ENCODE data around the gene RNF208. TPM values are rescaled to one million over a fixed set of nuclear protein-coding genes. Genes with fewer than 3 reads are reported as not detected.

RNF208 gene
- total RNA-seq, 4 donors from 2014 or later, result 0.88 to 2.4 (median 1.9) TPM; not detected in 1

- TF ChIP-seq CTCF (IDR thresholded peaks at IDR 0.05; ENCODE audit: low read depth), result no peak
These were observed 3.0 kb upstream of the RNF208 start, which contains the start of gene CYSRT1 for GRCh38 chr9:137224830-137225694. CYSRT1 (plus strand) TSS chr9:137225174; CDS start chr9:137225622, 448 bp downstream.

GRCh38 chr9:137223078-137223970 lies 1.3 kb upstream of the RNF208 start:
- no peak for TF ChIP-seq CTCF (IDR thresholded peaks at IDR 0.05; ENCODE audit: low read depth)

- TF ChIP-seq CTCF (IDR thresholded peaks at IDR 0.05; ENCODE audit: low read depth), result no peak
These were observed 431 bp downstream of the RNF208 start for GRCh38 chr9:137221506-137222111.

- TF ChIP-seq CTCF (IDR thresholded peaks at IDR 0.05; ENCODE audit: low read depth), result no peak
These were observed 940 bp downstream of the RNF208 start for GRCh38 chr9:137221095-137221505.

GRCh38 chr9:137220317-137221094 lies 1.5 kb downstream of the RNF208 start:
- TF ChIP-seq CTCF (IDR thresholded peaks at IDR 0.05; ENCODE audit: low read depth), result no peak

GRCh38 chr9:137219757-137220316 lies 2.2 kb downstream of the RNF208 start:
- no peak for TF ChIP-seq CTCF (IDR thresholded peaks at IDR 0.05; ENCODE audit: low read depth)
